Activated naive CD8-positive, alpha-beta T cell treated with anti-CD3 and anti-CD28 coated beads, Interleukin-2, amount 10 ng/mL, durations not matched to agents 7 days and 5 days (primary cell): ENCODE results near the gene CD48. TPM values are rescaled to one million over a fixed set of nuclear protein-coding genes. Genes with fewer than 3 reads are reported as not detected.
A peak's percentile ranks its signal among the peaks of the same experiment; 100 is the strongest.
"Not testable (repeated sequence)": the region's sequence is repeated elsewhere in the genome, so short reads cannot be mapped to it uniquely, and the experiment has no call there.

Experiments used
- ATAC-seq: fragments of 150-1000 bp; cut with Tn5 transposase; one replicate; pipeline ENCODE4 v1.10.0; 2021; ENCODE audit warnings: low read depth, moderate library complexity
- POLR2A ChIA-PET: fragments of 350-600 bp; sonication (Branson Sonifier 250); formaldehyde crosslinking; loops from one replicate; lab custom pipeline; 2021; ENCODE audit warnings: antibody characterized with exemption; lab: Charles Lee
- DNase-seq: peaks from one replicate; pipeline ENCODE4 v3.0.0; 2021
- H3K27ac Mint-ChIP-seq: one replicate; pipeline ENCODE4 v1.8.0; 2022; ENCODE audit warnings: mild to moderate bottlenecking, mixed read lengths
- H3K27me3 Mint-ChIP-seq: one replicate; pipeline ENCODE4 v1.8.0; 2022; ENCODE audit warnings: mild to moderate bottlenecking, moderate library complexity, mixed read lengths
- H3K36me3 Mint-ChIP-seq: one replicate; pipeline ENCODE4 v1.8.0; 2021; ENCODE audit warnings: mild to moderate bottlenecking, mixed read lengths
- H3K4me1 Mint-ChIP-seq: one replicate; pipeline ENCODE4 v1.8.0; 2021; ENCODE audit warnings: mixed read lengths
- H3K4me3 Mint-ChIP-seq: one replicate; pipeline ENCODE4 v1.8.0; 2022; ENCODE audit warnings: mild to moderate bottlenecking, moderate library complexity, mixed read lengths
- H3K9me3 Mint-ChIP-seq: one replicate; pipeline ENCODE4 v1.8.0; 2021; ENCODE audit warnings: mixed read lengths
- total RNA-seq, 2 experiments: library from RNA; stranded (reverse); gene quantifications; one replicate each; pipeline ENCODE4 v1.2.3, GENCODE V29; 2021

CD48 gene
- total RNA-seq, 2 experiments from 2014 or later, result 379 to 386 TPM

DNA sequence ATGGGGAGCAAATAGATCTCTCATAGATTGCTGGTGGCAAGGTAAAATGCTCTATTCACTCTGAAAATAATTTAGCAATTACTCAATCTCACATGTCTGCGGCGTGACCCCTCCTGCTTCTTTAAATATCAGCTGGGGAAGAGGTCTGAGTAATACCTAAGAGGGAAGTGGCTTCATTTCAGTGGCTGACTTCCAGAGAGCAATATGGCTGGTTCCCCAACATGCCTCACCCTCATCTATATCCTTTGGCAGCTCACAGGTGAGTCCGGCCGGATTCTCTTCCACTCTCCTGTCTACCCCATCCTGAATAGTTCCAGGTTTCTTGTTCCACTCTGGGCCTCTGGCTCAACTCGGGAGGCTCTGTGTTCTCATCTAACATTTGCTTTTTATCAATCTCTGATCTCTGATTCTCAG is 27.5 kb upstream of the CD48 start, which contains the start of gene SLAMF7:
SLAMF7 (plus strand) TSS at position 150 of the 414 bp plus-strand sequence; CDS start at position 205, 55 bp downstream.
- POLR2A ChIA-PET, result interaction anchor here (0.6 to 2.5 kb wide), 8 partner anchors 10 to 252 kb away, joined by 3 to 9 read pairs (median 4); partner anchors contain the start of gene CD48
- Mint-ChIP-seq H3K4me1 (peaks cover 55% of the 10 kb centered on the region), H3K9me3 (peaks cover 11% of the 10 kb centered on the region), H3K36me3 (peaks cover 48% of the 10 kb centered on the region), H3K27me3 (no peaks in the 10 kb centered on the region), H3K27ac (peak within 1 kb of the TSS; percentile 94), H3K4me3 (peak within 1 kb of the TSS; percentile 96)
- no peak for DNase-seq
- peak; percentile 67 for ATAC-seq

DNA sequence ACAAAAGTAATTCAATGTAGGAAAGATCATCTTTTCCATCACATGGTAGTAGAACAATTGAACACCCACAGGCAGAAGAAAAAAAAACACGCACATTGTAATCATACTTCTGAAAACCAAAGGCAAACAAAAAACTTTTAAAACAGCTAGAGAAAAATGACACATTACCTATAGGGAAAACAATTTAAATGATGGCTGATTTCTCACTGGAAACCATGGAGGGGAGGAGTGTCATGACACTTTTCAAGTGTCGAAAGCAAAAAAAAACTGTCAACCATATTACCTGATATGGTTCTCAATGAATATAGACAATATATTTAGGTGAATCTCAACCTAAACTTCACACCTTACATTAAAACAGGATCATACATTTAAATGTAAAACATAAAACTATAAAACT is 26.6 kb upstream of the CD48 start:
- POLR2A ChIA-PET, result interaction anchor here (0.9 to 2.5 kb wide), 4 partner anchors 11 to 30 kb away, joined by 3 to 9 read pairs (median 5); partner anchors contain the start of gene CD48
- Mint-ChIP-seq H3K4me1 (peaks cover 56% of the 10 kb centered on the region), H3K27ac (peak overlapping the region; percentile 63), H3K36me3 (peaks cover 52% of the 10 kb centered on the region), H3K4me3 (peak overlapping the region; percentile 96), H3K9me3 (peaks cover 11% of the 10 kb centered on the region), H3K27me3 (no peaks in the 10 kb centered on the region)
- DNase-seq, result no peak
- ATAC-seq, result no peak

DNA sequence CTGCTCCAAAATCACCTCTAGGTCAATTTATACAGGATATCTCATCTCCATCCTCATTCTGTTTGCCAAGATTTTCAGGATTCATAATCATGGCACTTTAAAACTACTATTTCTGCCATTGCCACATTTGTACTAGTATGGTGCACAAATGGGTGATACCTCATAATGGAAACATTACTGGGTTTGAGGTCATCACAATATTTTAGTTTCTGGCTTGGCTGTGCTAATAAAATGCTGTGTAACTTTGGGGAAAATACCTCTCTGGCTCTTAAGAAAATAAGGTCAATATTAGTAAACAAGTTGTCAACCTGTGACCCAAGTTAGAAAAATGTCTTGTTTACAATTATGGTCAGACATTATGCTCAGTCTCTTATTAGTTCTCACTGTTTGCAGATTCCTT is 22.7 kb upstream of the CD48 start:
- peaks cover 54% of the 10 kb centered on the region for H3K36me3 Mint-ChIP-seq
- no peak for DNase-seq
- no peaks in the 10 kb centered on the region for H3K27me3 Mint-ChIP-seq
- no peak for ATAC-seq
- H3K9me3 Mint-ChIP-seq, result peaks cover 22% of the 10 kb centered on the region
- peak overlapping the region; percentile 66 for H3K4me3 Mint-ChIP-seq
- H3K27ac Mint-ChIP-seq, result peak overlapping the region; percentile 76
- H3K4me1 Mint-ChIP-seq, result peaks cover 41% of the 10 kb centered on the region
- POLR2A ChIA-PET, result interaction anchor here (0.9 to 2.1 kb wide), 2 partner anchors 11 to 34 kb away, joined by 3 to 8 read pairs; no protein-coding TSS in a partner anchor

GRCh38 chr1:160733898-160734297 is 22.3 kb upstream of the CD48 start:
- DNase-seq (no peak), ATAC-seq (peak; percentile 51)
- Mint-ChIP-seq H3K9me3 (peaks cover 22% of the 10 kb centered on the region), H3K36me3 (peaks cover 54% of the 10 kb centered on the region), H3K27me3 (no peaks in the 10 kb centered on the region), H3K4me3 (peak overlapping the region; percentile 66), H3K27ac (peak overlapping the region; percentile 76), H3K4me1 (peaks cover 37% of the 10 kb centered on the region)
- POLR2A ChIA-PET, result interaction anchor here (0.9 to 2.1 kb wide), 3 partner anchors 11 to 50 kb away, joined by 3 to 8 read pairs (median 3); no protein-coding TSS in a partner anchor

GRCh38 chr1:160731990-160732389 is 20.4 kb upstream of the CD48 start:
- H3K36me3 Mint-ChIP-seq, result peaks cover 48% of the 10 kb centered on the region
- no peak overlapping the region for H3K4me3 Mint-ChIP-seq
- POLR2A ChIA-PET, result interaction anchor here (2.1 kb wide), 1 partner anchor 36 kb away, joined by 8 read pairs; no protein-coding TSS in a partner anchor
- peaks cover 30% of the 10 kb centered on the region for H3K4me1 Mint-ChIP-seq
- H3K27me3 Mint-ChIP-seq, result no peaks in the 10 kb centered on the region
- H3K27ac Mint-ChIP-seq, result no peak overlapping the region
- DNase-seq (no peak), ATAC-seq (no peak)
- peaks cover 19% of the 10 kb centered on the region for H3K9me3 Mint-ChIP-seq

GRCh38 chr1:160731564-160731963 is 19.9 kb upstream of the CD48 start:
- POLR2A ChIA-PET, H3K4me3 Mint-ChIP-seq: not testable (repeated sequence)

GRCh38 chr1:160727316-160727640 is 15.7 kb upstream of the CD48 start:
- POLR2A ChIA-PET, result interaction anchor here (0.8 to 6.6 kb wide), 7 partner anchors 12 to 298 kb away, joined by 3 to 39 read pairs (median 4); partner anchors contain the start of genes CD48, ITLN2 and SLAMF7
- no peak overlapping the region for H3K4me3 Mint-ChIP-seq
- no peak overlapping the region for H3K27ac Mint-ChIP-seq
- H3K36me3 Mint-ChIP-seq, result peaks cover 7% of the 10 kb centered on the region
- H3K27me3 Mint-ChIP-seq, result no peaks in the 10 kb centered on the region
- peaks cover 6% of the 10 kb centered on the region for H3K9me3 Mint-ChIP-seq
- DNase-seq, result no peak
- ATAC-seq, result no peak
- peaks cover 23% of the 10 kb centered on the region for H3K4me1 Mint-ChIP-seq

More at GRCh38 chr1:160731564-160731963, 19.9 kb upstream of the CD48 start:
- not testable (repeated sequence) for H3K27me3 Mint-ChIP-seq, ATAC-seq, DNase-seq
- Mint-ChIP-seq H3K36me3 (peaks cover 44% of the 10 kb centered on the region), H3K27ac (peak overlapping the region; percentile 15), H3K4me1 (peaks cover 30% of the 10 kb centered on the region), H3K9me3 (peaks cover 17% of the 10 kb centered on the region)

- H3K9me3 Mint-ChIP-seq, result peaks cover 3% of the 10 kb centered on the region
- no peak for DNase-seq
- H3K4me3 Mint-ChIP-seq, result no peak overlapping the region
- no peak overlapping the region for H3K27ac Mint-ChIP-seq
- H3K27me3 Mint-ChIP-seq, result no peaks in the 10 kb centered on the region
- H3K36me3 Mint-ChIP-seq, result peaks cover 3% of the 10 kb centered on the region
- POLR2A ChIA-PET, result interaction anchor here (0.8 to 6.6 kb wide), 9 partner anchors 13 to 298 kb away, joined by 3 to 39 read pairs (median 4); partner anchors contain the start of genes CD48, ITLN2 and SLAMF7
- peaks cover 22% of the 10 kb centered on the region for H3K4me1 Mint-ChIP-seq
- ATAC-seq, result peak; percentile 74
Observed at GRCh38 chr1:160726498-160727315, 15.1 kb upstream of the CD48 start.

- H3K9me3 Mint-ChIP-seq, result no peaks in the 10 kb centered on the region
- DNase-seq (no peak), ATAC-seq (no peak)
- no peaks in the 10 kb centered on the region for H3K36me3 Mint-ChIP-seq
- POLR2A ChIA-PET, result interaction anchor here (1.1 to 6.6 kb wide), 6 partner anchors 14 to 50 kb away, joined by 3 to 39 read pairs (median 33); partner anchors contain the start of gene CD48
- no peak overlapping the region for H3K27ac Mint-ChIP-seq
- no peaks in the 10 kb centered on the region for H3K27me3 Mint-ChIP-seq
- peaks cover 22% of the 10 kb centered on the region for H3K4me1 Mint-ChIP-seq
- no peak overlapping the region for H3K4me3 Mint-ChIP-seq
Observed at GRCh38 chr1:160726114-160726497, 14.5 kb upstream of the CD48 start.

DNA sequence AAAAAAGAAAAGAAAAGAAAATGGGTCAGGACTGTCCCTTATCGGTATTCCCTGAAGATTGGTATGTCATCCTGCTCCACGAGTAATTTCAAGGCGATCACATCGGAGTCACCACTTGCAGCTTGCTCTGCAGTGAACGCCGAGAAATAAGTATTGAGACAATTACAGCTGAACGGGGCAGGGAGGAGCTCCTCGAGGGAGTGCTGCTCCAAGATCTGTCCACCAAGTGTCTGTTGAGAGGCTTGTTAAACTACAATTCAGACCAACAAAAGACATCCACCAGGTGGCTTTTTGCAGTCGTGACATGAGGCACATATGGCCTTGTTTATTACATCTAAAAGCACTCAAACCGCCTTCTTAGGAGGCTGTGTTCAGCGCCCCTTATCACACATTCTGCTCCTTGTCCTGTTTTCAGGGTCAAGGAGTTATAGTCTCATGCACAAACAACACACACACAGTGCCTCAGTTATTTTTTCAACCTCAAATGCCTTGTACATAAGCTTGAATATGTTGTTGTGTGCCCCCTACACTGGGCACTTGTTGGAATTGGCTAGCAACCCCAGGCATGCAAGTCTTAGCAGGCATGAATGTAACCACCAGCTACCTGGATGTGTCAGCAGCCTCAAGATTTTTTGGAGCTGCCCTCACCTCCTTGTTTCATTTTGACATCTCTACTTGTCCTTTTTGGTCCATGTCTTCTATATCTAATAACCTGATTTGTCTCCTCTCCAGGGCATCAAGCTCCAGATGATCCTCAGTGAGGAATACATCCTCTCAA is 13.0 kb upstream of the CD48 start:
- POLR2A ChIA-PET, result interaction anchor here (0.7 to 6.6 kb wide), 8 partner anchors 9 to 114 kb away, joined by 3 to 39 read pairs (median 20); partner anchors contain the start of gene CD48
- Mint-ChIP-seq H3K4me1 (peaks cover 29% of the 10 kb centered on the region), H3K36me3 (peaks cover 3% of the 10 kb centered on the region), H3K9me3 (no peaks in the 10 kb centered on the region), H3K4me3 (no peak overlapping the region), H3K27ac (peak overlapping the region; percentile 68), H3K27me3 (no peaks in the 10 kb centered on the region)
- ATAC-seq (peak; percentile 43), DNase-seq (no peak)

GRCh38 chr1:160723332-160723731 is 11.7 kb upstream of the CD48 start:
- ATAC-seq, result no peak
- Mint-ChIP-seq H3K27me3 (peaks cover 3% of the 10 kb centered on the region), H3K36me3 (peaks cover 3% of the 10 kb centered on the region), H3K4me1 (peaks cover 31% of the 10 kb centered on the region), H3K4me3 (no peak overlapping the region), H3K9me3 (no peaks in the 10 kb centered on the region), H3K27ac (peak overlapping the region; percentile 82)
- no peak for DNase-seq
- POLR2A ChIA-PET, result interaction anchor here (0.9 to 6.6 kb wide), 6 partner anchors 11 to 45 kb away, joined by 3 to 37 read pairs (median 20); partner anchors contain the start of gene CD48

DNA sequence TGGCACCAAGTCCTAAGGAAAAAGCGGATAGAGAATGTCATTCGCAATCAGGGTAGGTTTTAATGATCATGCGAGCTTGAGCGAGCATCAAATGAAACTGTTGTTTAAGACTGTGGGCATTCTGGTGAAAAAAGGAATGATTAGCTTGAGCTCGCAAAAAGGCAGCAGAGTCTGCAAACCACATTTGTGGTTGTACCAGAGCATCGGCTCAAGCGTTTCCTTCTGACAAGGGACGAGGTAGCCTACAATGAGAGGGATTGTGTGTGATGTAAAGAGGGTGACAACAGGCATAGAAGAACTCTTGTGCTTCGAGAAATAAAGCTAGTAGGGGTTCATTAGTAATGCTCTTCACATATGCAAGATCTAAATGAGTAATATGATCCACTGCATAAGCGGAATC is 11.1 kb upstream of the CD48 start:
- Mint-ChIP-seq H3K4me1 (peaks cover 34% of the 10 kb centered on the region), H3K36me3 (peaks cover 3% of the 10 kb centered on the region), H3K27ac (peak overlapping the region; percentile 82), H3K9me3 (no peaks in the 10 kb centered on the region), H3K27me3 (peaks cover 3% of the 10 kb centered on the region), H3K4me3 (peak overlapping the region; percentile 45)
- DNase-seq, result no peak
- ATAC-seq, result peak; percentile 53
- POLR2A ChIA-PET, result interaction anchor here (0.7 to 6.6 kb wide), 7 partner anchors 10 to 46 kb away, joined by 3 to 37 read pairs (median 11); partner anchors contain the start of gene CD48
